HG03457 (cell line): ENCODE results near the gene RPS6KA4.
"Not testable (repeated sequence)": the region's sequence is repeated elsewhere in the genome, so short reads cannot be mapped to it uniquely, and the experiment has no call there.

Experiments used
- ATAC-seq: cut with Tn5 transposase; IDR thresholded peaks from one replicate; pipeline ENCODE4 v1.9.1; 2021; ENCODE audit warnings: moderate number of reproducible peaks; ENCODE audit not compliant: unreplicated experiment

RPS6KA4 gene

GRCh38 chr11:64358907-64359711 is at the start of gene RPS6KA4:
Gene RPS6KA4, plus strand, starts transcription at chr11:64359162. Its CDS starts 74 bp downstream, at chr11:64359236.
- ATAC-seq: no peak

- ATAC-seq: no peak
Observed at GRCh38 chr11:64312947-64313346, 46.0 kb upstream of the RPS6KA4 start.

- ATAC-seq: no peak
Observed at GRCh38 chr11:64313491-64314145, 45.3 kb upstream of the RPS6KA4 start.

GRCh38 chr11:64314146-64314804 is 44.7 kb upstream of the RPS6KA4 start:
- ATAC-seq: no peak

- no peak for ATAC-seq
Observed at GRCh38 chr11:64314805-64315561, 44.0 kb upstream of the RPS6KA4 start.

GRCh38 chr11:64315667-64316526 is 43.1 kb upstream of the RPS6KA4 start:
- ATAC-seq: not testable (repeated sequence)

- peak; percentile 1 for ATAC-seq
Observed at GRCh38 chr11:64316672-64317324, 42.2 kb upstream of the RPS6KA4 start.

- peak; percentile 34 for ATAC-seq
Observed at GRCh38 chr11:64317325-64317960, 41.5 kb upstream of the RPS6KA4 start, which contains the start of gene TRMT112. Gene TRMT112, minus strand, starts transcription at chr11:64317559. Its CDS starts 33 bp downstream, at chr11:64317526.

- peak; percentile 46 for ATAC-seq
Observed at GRCh38 chr11:64317961-64318765, 40.8 kb upstream of the RPS6KA4 start, which contains the start of gene PRDX5. Gene PRDX5, plus strand, starts transcription at chr11:64318121. Its CDS starts 95 bp downstream, at chr11:64318216.

- ATAC-seq: no peak
Observed at GRCh38 chr11:64318766-64319761, 39.9 kb upstream of the RPS6KA4 start.

GRCh38 chr11:64320556-64320955 is 38.4 kb upstream of the RPS6KA4 start:
- no peak for ATAC-seq

GRCh38 chr11:64321026-64321425 is 37.9 kb upstream of the RPS6KA4 start:
- ATAC-seq: no peak

GRCh38 chr11:64321533-64321932 is 37.4 kb upstream of the RPS6KA4 start:
- ATAC-seq: no peak

GRCh38 chr11:64322925-64323260 is 36.1 kb upstream of the RPS6KA4 start:
- no peak for ATAC-seq

GRCh38 chr11:64323373-64323772 is 35.6 kb upstream of the RPS6KA4 start:
- ATAC-seq: no peak

- ATAC-seq: not testable (repeated sequence)
Observed at GRCh38 chr11:64323984-64324383, 35.0 kb upstream of the RPS6KA4 start.
